DND-41 (cell line): ENCODE results near the gene ATP1B3.

Experiments used
- ATAC-seq: fragments of 200-7000 bp; cut with Tn5 transposase; 3 replicates; pipeline ENCODE4 v1.9.1; 2021; ENCODE audit warnings: low read depth; ENCODE audit not compliant: insufficient read depth
- DNase-seq: peaks from one replicate; pipeline ENCODE4 v3.0.0-alpha.2; 2020
- H2AFZ ChIP-seq: 2 replicates; pipeline ENCODE4 v1.6.0; 2012; ENCODE audit warnings: low read depth, low read length
- H3K27ac ChIP-seq: 2 replicates; pipeline ENCODE4 v1.5.1; 2012; ENCODE audit warnings: low read length, inconsistent platforms
- H3K27me3 ChIP-seq: fragments of 200-600 bp; sonication (generic); 2 replicates; pipeline ENCODE4 v1.6.0; 2012; ENCODE audit warnings: low read length, mild to moderate bottlenecking, inconsistent platforms; ENCODE audit not compliant: insufficient read depth, poor library complexity
- H3K36me3 ChIP-seq: 2 replicates; pipeline ENCODE4 v1.5.1; 2012; ENCODE audit warnings: low read length, inconsistent platforms; ENCODE audit not compliant: insufficient read depth
- H3K4me1 ChIP-seq: 2 replicates; pipeline ENCODE4 v1.5.1; 2012; ENCODE audit warnings: mild to moderate bottlenecking, low read length; ENCODE audit not compliant: insufficient read depth
- H3K4me2 ChIP-seq: 2 replicates; pipeline ENCODE4 v1.6.0; 2012; ENCODE audit warnings: mild to moderate bottlenecking, moderate library complexity, low read length, inconsistent platforms; ENCODE audit not compliant: insufficient read depth
- H3K4me3 ChIP-seq, 2 experiments: fragments of 200-600 bp in 1 of 2; shearing (Covaris generic) in 1 of 2; 2 replicates each; pipeline ENCODE4 v1.5.1; 2012 to 2016; ENCODE audit warnings: inconsistent platforms in 2 of 2, low read length in 2 of 2, mild to moderate bottlenecking in 2 of 2, low read depth in 1 of 2, moderate library complexity in 1 of 2
- H3K79me2 ChIP-seq: 2 replicates; pipeline ENCODE4 v1.6.0; 2012; ENCODE audit warnings: low read length, inconsistent platforms; ENCODE audit not compliant: insufficient read depth
- H3K9ac ChIP-seq: 2 replicates; pipeline ENCODE4 v1.6.0; 2012; ENCODE audit warnings: low read depth, mild to moderate bottlenecking, inconsistent platforms, low read length, moderate library complexity
- H3K9me3 ChIP-seq: 2 replicates; pipeline ENCODE4 v1.5.1; 2012; ENCODE audit warnings: low read length, moderate library complexity, mild to moderate bottlenecking, inconsistent platforms; ENCODE audit not compliant: insufficient read depth, severe bottlenecking
- H4K20me1 ChIP-seq: 2 replicates; pipeline ENCODE4 v1.6.0; 2012; ENCODE audit warnings: low read length; ENCODE audit not compliant: insufficient read depth
- CTCF ChIP-seq: IDR thresholded peaks from 2 replicates; pipeline ENCODE4 v1.5.1; 2012; ENCODE audit warnings: borderline replicate concordance, low read length, moderate library complexity, mild to moderate bottlenecking; ENCODE audit not compliant: poor library complexity, severe bottlenecking; ENCODE audit errors: extremely low read depth
- EZH2 ChIP-seq: IDR thresholded peaks from 3 replicates; pipeline ENCODE4 v1.6.1; 2012; ENCODE audit warnings: borderline replicate concordance, low read depth, mild to moderate bottlenecking, moderate library complexity, low read length, inconsistent platforms; ENCODE audit not compliant: severe bottlenecking

The ATP1B3 gene

GRCh38 chr3:141864281-141864970 is 12.0 kb upstream of the ATP1B3 start:
- Histone ChIP-seq H3K27ac (no peak overlapping the region), H3K27me3 (no peaks in the 10 kb centered on the region), H3K36me3 (no peaks in the 10 kb centered on the region), H3K9ac (no peak overlapping the region), H3K4me1 (no peaks in the 10 kb centered on the region), H3K9me3 (no peaks in the 10 kb centered on the region), H3K4me3 (no peak overlapping the region), H3K4me2 (no peak overlapping the region), H2AFZ (0 out of 2 replicates have a peak overlapping the region, but pooled peaks have one; percentile 31), H4K20me1 (no peaks in the 10 kb centered on the region), H3K79me2 (no peaks in the 10 kb centered on the region)
- DNase-seq (no peak), ATAC-seq (no peak)
- TF ChIP-seq CTCF (no peak), EZH2 (no peak)

- H3K79me2 ChIP-seq = no peaks in the 10 kb centered on the region
- H3K27ac ChIP-seq = no peak overlapping the region
- TF ChIP-seq EZH2 (no peak), CTCF (no peak)
- no peaks in the 10 kb centered on the region for H3K27me3 ChIP-seq
- ATAC-seq (no peak), DNase-seq (no peak)
- H3K4me2 ChIP-seq = no peak overlapping the region
- no peak overlapping the region for H3K4me3 ChIP-seq
- no peaks in the 10 kb centered on the region for H3K4me1 ChIP-seq
- H3K36me3 ChIP-seq = no peaks in the 10 kb centered on the region
- no peak overlapping the region for H3K9ac ChIP-seq
- H2AFZ ChIP-seq = no peak overlapping the region
- no peaks in the 10 kb centered on the region for H3K9me3 ChIP-seq
- H4K20me1 ChIP-seq = no peaks in the 10 kb centered on the region
Observed at GRCh38 chr3:141865101-141865500, 11.3 kb upstream of the ATP1B3 start.

- Histone ChIP-seq H3K27ac (no peak overlapping the region), H3K4me3 (no peak overlapping the region), H3K4me2 (no peak overlapping the region), H3K27me3 (no peaks in the 10 kb centered on the region), H3K79me2 (no peaks in the 10 kb centered on the region), H2AFZ (no peak overlapping the region), H3K36me3 (no peaks in the 10 kb centered on the region), H3K9ac (no peak overlapping the region), H3K4me1 (peaks cover 7% of the 10 kb centered on the region), H4K20me1 (no peaks in the 10 kb centered on the region), H3K9me3 (no peaks in the 10 kb centered on the region)
- ATAC-seq (no peak), DNase-seq (no peak)
- TF ChIP-seq CTCF = no peak
- TF ChIP-seq EZH2 = no peak
Observed at GRCh38 chr3:141870091-141870687, 6.3 kb upstream of the ATP1B3 start.
